NCI-H345 treated with DMSO at 0.1 percent for 48 hours (cell line): ENCODE results near the gene LHFPL6.

Source experiments
- DNase-seq: peaks from one replicate; lab custom pipeline; 2025; ENCODE audit not compliant: unreplicated experiment; lab: John Stamatoyannopoulos, UW

The LHFPL6 gene

DNA sequence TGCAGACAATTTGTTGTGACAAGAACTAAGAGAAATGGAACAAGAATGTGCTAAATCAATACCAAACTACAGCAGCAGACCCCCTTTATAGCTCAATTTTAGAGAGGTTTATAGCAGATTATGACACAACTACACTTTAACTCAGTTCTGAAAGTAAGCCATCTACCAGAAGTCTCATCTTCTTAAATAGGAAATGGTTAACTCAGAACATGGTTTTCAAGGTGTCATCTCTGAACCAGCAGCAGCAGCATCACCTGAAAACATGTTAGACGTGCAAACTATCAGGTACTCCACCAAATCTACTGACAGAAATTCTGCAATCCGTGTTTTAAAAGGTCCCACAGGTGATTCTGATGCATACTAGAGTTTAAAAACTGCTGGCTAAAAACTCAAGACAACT is 6.8 kb downstream of the LHFPL6 start:
- no peak for DNase-seq

GRCh38 chr13:39590466-39591036 is 12.4 kb downstream of the LHFPL6 start:
- DNase-seq, result no peak

- DNase-seq, result no peak
Observed at GRCh38 chr13:39588384-39588783, 14.6 kb downstream of the LHFPL6 start.

DNA sequence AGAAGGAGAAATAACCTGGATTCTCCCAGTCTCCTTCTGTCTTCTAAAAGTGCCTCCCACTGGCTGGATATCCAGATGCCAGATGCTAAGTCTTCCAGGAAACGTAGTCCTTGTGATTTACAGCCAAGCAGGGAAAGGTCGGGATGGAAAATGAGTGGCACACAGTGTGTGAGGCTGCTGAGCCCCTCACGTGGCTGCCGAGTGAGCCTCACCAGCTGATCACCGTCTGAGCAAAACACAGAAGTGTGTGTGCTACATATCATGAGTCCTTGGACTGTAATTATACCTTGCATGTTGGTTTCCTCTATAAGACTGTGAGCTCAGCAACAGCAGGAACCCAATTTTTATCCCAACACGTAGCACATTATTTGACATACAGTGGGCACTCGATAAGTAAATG is 15.1 kb downstream of the LHFPL6 start:
- no peak for DNase-seq

DNA sequence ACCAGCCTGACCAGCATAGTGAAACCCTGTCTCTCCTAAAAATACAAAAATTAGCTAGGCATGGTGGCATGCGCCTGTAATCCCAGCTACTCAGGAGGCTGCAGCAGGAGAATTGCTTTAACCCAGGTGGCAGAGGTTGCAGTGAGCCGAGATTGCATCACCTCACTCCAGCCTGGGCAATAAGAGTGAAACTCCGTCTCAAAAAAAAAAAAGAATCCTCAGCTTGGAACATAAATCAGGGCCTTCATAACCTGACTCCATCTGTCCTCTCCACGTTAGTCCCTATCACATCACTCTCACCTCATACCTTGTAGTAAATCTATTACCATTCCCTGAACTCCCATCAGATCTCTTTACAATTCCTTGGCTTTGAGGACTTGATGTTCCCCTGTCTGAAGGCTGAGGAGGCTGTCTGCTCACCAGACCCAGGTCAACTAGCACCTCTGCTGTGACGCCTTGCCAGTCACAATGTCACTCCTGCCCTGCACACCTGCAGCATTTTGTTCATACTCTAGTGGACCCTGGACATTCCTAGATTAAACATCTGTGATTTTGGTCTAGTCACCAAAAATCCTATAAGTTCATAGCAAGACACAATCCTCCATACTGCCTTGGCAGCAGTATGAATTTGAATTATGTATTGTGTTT is 15.9 kb downstream of the LHFPL6 start:
- no peak for DNase-seq

- no peak for DNase-seq
Observed at GRCh38 chr13:39586151-39586550, 16.8 kb downstream of the LHFPL6 start.

DNA sequence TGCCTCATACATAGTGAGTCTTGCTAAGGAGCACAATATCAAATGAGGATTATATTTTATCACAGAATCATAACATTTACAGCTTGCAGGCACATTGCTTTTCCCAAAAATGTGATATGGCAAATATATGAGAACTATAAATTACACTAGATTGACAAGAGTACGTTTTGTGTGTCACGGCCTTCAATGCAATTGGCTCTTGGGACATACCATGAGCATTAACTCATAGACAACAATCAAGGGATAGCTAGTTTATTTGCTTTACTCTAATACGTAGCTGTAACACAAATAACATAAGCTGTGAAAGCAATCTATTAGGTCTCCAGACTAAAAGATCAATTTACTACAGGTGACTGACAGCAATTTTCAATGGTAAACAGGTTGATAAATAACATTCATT is 17.8 kb downstream of the LHFPL6 start:
- DNase-seq, result no peak

DNA sequence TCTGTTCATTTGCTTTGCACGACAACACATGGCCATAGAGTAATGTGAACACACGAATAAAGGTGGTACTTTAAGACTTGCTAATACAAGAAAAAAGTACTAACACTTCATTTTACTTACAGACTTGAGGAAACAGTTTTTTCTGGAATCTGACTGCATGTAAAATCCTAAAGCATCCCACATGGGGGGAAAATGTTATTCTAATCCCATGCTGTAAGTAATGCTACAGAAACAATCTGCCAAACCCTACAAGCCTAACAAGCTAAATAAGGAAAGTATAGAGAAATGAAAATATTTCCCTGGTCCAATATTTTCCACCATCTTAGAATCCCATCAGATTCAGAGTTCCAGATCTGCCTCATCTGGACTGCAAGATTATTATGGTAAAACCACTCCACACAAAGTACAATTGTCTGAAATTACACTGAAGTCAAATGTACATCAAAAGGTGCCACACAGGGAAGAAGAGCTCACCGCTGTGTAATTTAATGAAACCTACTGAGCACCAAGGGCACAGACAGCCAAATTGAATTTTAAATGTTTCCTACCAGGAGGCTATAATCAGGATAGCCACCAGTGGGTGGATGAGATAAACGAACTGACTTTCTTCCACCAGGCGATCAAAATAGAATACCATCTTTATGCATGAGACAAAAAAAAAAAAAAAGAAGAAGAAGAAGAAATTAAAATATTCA is 22.0 kb downstream of the LHFPL6 start:
- no peak for DNase-seq

DNA sequence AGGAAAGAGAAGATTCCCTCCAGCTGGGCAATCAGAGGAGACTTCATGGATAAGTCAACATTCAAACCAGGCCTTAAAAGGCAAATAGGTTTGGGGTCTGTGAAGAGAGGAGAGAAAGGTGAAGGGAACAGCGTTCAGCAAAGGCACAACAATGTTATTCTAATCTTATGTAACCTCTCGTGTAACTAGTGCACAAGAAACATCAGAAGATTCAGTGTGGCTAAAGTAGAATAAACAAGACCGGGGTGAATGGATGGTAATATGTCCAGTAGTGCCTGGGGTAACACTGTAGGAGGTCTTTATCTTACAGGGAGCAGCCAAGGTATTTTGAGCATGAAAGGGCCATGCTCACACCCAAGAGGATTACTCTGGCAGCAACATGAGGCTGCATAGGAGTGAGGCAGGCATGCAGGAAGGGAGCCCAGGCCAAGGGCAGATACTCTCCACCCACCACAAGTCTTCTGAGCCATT is 24.1 kb downstream of the LHFPL6 start:
- DNase-seq, result no peak

DNA sequence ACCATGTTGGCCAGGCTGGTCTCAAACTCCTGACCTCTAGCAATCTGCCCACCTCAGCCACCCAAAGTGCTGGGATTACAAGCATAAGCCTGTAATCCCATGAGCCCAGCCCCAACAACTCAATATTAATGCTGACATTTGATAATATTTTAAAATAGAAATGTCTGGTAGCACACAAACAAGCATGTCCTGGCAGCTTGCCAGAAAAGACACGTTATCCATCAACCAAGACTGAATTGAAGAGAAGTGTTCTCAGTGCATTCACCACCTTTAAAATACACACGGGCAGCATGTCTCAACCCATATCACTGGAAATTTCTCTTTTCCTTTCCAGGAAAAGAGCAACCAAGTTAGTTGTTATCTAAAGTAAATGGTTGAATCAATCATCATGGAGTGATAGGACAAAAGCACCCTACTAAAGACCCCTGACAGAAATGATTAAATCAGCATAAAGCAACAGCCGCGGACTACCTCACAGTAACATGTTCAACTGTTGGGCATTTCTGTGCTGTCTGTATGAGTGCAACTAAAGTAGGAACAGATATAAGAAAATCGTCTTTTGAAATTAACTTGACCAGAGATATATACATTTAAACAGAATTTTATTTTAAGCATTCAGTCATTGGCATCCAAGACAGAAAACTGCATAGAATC is 25.0 kb downstream of the LHFPL6 start:
- peak; percentile 39 for DNase-seq

DNA sequence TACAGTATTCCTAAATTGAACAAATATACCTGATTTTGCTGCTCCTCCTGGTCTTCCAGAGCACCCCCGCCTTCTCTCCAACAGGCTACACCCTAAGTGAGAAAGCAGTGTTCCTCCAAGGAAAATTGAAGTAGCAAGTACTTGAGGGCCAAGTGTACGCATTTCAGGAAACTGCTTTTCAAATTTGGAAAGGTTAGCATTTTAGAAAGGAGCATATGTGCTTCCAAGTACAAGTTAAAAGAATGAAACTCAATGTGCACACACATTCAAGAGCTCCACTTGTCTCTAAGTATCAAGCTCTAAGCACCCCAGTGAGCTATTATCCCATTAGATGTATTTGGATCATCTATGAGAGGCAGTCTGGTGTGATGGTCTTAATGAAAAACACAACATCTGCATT is 25.8 kb downstream of the LHFPL6 start:
- DNase-seq, result peak; percentile 3

- no peak for DNase-seq
Observed at GRCh38 chr13:39575641-39576238, 27.3 kb downstream of the LHFPL6 start.

- DNase-seq, result no peak
Observed at GRCh38 chr13:39571502-39572092, 31.4 kb downstream of the LHFPL6 start.

GRCh38 chr13:39567569-39567968 is 35.4 kb downstream of the LHFPL6 start:
- DNase-seq, result no peak

DNA sequence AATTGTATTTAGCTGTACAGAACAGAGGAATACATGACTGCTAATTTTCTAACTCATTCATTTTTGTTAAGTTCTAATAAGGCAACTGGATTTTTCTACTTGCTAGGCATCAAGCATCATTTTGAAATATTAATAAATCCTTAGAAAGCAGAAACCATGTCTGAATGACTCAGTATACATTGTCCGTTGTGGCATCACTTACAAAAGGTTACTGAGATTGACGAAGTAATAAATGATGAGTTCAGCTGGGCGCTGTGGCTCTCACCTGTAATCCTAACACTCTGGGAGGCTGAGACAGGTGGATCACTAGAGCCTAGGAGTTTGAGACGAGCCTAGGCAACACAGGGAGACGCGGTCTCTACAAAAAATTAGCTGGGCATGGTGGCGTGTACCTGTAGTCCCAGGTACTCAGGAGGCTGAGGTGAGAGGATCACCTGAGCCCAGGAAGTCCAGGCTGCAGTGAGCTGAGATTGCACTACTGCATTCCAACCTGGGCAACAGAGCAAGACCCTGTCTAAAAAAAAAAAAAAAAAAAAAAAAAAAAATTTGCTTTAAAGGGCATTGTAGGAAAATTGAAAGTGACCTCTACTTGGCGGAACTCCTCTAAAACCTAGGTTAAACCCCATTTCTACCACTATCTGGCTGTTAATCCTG is 36.6 kb downstream of the LHFPL6 start:
- DNase-seq, result no peak

DNA sequence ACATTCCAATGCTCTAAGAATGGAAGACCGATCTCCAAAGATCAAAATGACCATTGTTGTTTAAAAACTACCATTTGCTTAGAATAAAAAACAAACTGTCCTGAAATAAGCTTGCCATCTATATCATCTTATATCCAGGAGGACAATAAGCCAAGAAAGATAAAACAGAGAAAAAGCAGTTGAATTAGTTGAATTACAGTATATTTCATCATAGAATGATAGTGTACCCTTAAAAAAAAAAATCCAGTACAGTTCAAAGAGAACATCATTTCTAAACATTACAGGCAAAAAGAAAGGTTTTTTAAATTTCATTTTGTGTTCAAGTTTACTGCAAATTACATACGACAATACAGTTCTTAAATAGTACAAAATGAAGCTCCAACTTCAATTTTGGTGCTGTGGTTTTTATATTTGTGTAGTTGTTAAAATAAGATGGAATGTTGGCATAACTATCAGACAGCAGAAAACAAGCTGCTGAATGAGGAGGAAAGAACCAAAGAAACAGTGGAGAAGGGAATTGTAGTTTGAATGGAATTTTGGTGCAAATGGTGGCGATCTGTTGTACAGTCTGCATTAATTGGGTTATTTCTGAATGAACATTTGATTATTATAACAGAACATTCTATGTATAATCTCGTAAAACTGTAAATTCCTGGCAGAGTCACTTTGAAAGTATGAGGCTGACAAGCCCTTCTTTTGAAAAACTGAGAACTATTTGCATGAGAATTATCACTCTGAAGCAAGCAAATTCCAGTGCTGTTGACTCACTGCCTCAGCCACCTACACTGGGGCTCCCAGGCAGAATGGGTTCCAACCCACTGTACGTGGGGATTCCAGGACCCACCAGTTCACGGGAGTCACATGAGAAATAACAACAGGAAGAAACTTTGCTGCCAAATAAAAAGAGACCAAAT is 37.7 kb downstream of the LHFPL6 start:
- no peak for DNase-seq

DNA sequence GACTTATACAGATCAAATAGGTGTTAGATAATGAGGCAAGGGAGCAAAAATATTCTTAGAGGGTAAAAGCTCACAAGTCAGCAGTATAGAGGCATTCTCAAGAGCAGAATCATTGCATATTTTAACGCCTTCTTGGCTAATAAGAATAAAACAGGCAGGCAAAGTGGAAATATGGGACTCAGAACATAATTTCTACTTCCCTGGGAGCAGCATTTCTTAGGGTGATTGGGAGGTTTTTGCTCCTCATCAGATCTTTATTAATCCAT is 39.6 kb downstream of the LHFPL6 start:
- no peak for DNase-seq

- no peak for DNase-seq
Observed at GRCh38 chr13:39561971-39562370, 41.0 kb downstream of the LHFPL6 start.

GRCh38 chr13:39559847-39560246 is 43.1 kb downstream of the LHFPL6 start:
- DNase-seq, result no peak
